Sciatic nerve (tissue), 2 donors: Measurements from ENCODE around the gene NTSR1. TPM values are rescaled to one million over a fixed set of nuclear protein-coding genes. Genes with fewer than 3 reads are reported as not detected.

Experiments used
- ATAC-seq: fragments of 200-7000 bp; cut with Tn5 transposase; one replicate; pipeline ENCODE4 v1.9.1; 2020; ENCODE audit warnings: mild to moderate bottlenecking, moderate library complexity
- DNase-seq: peaks from one replicate; pipeline ENCODE4 v3.0.0-alpha.2; 2020; ENCODE audit warnings: low spot score
- intact Hi-C: fragments of 100-400 bp; cut with DNase I; formaldehyde crosslinking; loops from one replicate; pipeline ENCODE4 v1.14.2; 2022
- total RNA-seq: library from RNA; stranded (reverse); fragmentation: NEBNext Ultra II Directional; extraction: Animal tissue kit (Norgen Biotek cat#: 25700); gene quantifications from one replicate; pipeline ENCODE4 v1.2.1, GENCODE V29; 2021
- donor health status: DM: no; HTN: no; CAD: no.
- donor health status: DM: no; HTN: no; CAD: no.

The NTSR1 gene
- total RNA-seq, 1 donor from 2014 or later, result 0.09 TPM

GRCh38 chr20:62743777-62744317 lies 35.2 kb downstream of the NTSR1 start:
- intact Hi-C loops, result no loop called here

GRCh38 chr20:62744741-62745191 lies 36.1 kb downstream of the NTSR1 start:
- ATAC-seq (no peak), DNase-seq (no peak)
- intact Hi-C loops, result no loop called here

More at GRCh38 chr20:62743777-62744317, 35.2 kb downstream of the NTSR1 start:
- DNase-seq (no peak), ATAC-seq (no peak)

- ATAC-seq (no peak), DNase-seq (no peak)
- intact Hi-C loops, result no loop called here
Observed at GRCh38 chr20:62745279-62745951, 36.8 kb downstream of the NTSR1 start.

GRCh38 chr20:62745952-62746288 lies 37.3 kb downstream of the NTSR1 start:
- intact Hi-C loops, result no loop called here
- ATAC-seq (no peak), DNase-seq (no peak)

- no peak for ATAC-seq
- no peak for DNase-seq
- intact Hi-C loops, result no loop called here
Observed at GRCh38 chr20:62748311-62748710, 39.7 kb downstream of the NTSR1 start.

GRCh38 chr20:62749851-62750445 lies 41.3 kb downstream of the NTSR1 start:
- intact Hi-C loops, result no loop called here
- DNase-seq (no peak), ATAC-seq (no peak)

- DNase-seq (no peak), ATAC-seq (no peak)
- intact Hi-C loops, result no loop called here
Observed at GRCh38 chr20:62751551-62752150, 43.0 kb downstream of the NTSR1 start.

GRCh38 chr20:62752181-62752670 lies 43.6 kb downstream of the NTSR1 start:
- no peak for DNase-seq
- intact Hi-C loops, result no loop called here
- ATAC-seq, result no peak

GRCh38 chr20:62752671-62753501 lies 44.2 kb downstream of the NTSR1 start:
- ATAC-seq (no peak), DNase-seq (no peak)
- intact Hi-C loops, result no loop called here

- no peak for ATAC-seq
- no peak for DNase-seq
- intact Hi-C loops, result no loop called here
Observed at GRCh38 chr20:62753626-62754025, 45.0 kb downstream of the NTSR1 start.

- DNase-seq (no peak), ATAC-seq (no peak)
- intact Hi-C loops, result no loop called here
Observed at GRCh38 chr20:62754122-62754990, 45.7 kb downstream of the NTSR1 start.

GRCh38 chr20:62754991-62755356 lies 46.3 kb downstream of the NTSR1 start:
- intact Hi-C loops, result no loop called here
- ATAC-seq, result no peak
- no peak for DNase-seq

GRCh38 chr20:62755817-62756724 lies 47.4 kb downstream of the NTSR1 start:
- intact Hi-C loops, result no loop called here
- no peak for DNase-seq
- ATAC-seq, result no peak

GRCh38 chr20:62758226-62758912 lies 49.7 kb downstream of the NTSR1 start:
- intact Hi-C loops, result no loop called here
- ATAC-seq (no peak), DNase-seq (no peak)

- intact Hi-C loops, result no loop called here
- no peak for DNase-seq
- ATAC-seq, result no peak
Observed at GRCh38 chr20:62759981-62760431, 51.4 kb downstream of the NTSR1 start.

- no peak for DNase-seq
- intact Hi-C loops, result no loop called here
- no peak for ATAC-seq
Observed at GRCh38 chr20:62760471-62760855, 51.8 kb downstream of the NTSR1 start.
